ENCODE results near the gene GALNT2.

DNA sequence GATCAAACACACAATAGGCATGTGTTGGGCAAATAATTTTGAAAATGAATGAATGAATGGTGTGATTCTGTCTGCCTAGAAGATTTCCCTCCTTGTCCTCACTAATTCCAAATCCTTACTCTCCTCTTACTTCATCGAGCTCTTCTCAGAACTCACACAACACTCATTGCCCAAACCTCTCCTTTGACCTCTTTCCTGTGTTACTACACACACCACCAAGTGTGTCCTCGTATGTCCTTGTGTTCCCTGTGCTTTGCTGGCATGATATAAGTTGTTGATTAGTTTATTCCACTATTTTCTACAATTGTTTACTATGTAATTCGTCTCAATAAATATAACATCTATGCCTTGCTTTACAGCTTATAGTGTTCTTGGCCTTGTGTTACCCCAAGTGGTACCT is 41.4 kb upstream of the GALNT2 start:
- TF ChIP-seq, protein P1, sequence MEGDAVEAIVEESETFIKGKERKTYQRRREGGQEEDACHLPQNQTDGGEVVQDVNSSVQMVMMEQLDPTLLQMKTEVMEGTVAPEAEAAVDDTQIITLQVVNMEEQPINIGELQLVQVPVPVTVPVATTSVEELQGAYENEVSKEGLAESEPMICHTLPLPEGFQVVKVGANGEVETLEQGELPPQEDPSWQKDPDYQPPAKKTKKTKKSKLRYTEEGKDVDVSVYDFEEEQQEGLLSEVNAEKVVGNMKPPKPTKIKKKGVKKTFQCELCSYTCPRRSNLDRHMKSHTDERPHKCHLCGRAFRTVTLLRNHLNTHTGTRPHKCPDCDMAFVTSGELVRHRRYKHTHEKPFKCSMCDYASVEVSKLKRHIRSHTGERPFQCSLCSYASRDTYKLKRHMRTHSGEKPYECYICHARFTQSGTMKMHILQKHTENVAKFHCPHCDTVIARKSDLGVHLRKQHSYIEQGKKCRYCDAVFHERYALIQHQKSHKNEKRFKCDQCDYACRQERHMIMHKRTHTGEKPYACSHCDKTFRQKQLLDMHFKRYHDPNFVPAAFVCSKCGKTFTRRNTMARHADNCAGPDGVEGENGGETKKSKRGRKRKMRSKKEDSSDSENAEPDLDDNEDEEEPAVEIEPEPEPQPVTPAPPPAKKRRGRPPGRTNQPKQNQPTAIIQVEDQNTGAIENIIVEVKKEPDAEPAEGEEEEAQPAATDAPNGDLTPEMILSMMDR (IDR thresholded peaks at IDR 0.05; ENCODE audit: borderline replicate concordance, extremely low read depth, low read length, poor library complexity, severe bottlenecking): no peak
- TF ChIP-seq EZH2 (IDR thresholded peaks at IDR 0.05; ENCODE audit: borderline replicate concordance, low read depth, low read length, severe bottlenecking): no peak

Measured in DND-41 (cell line).